NB4 (cell line): ENCODE measurements around the gene HLA-E.
"Not testable (repeated sequence)": the region's sequence is repeated elsewhere in the genome, so short reads cannot be mapped to it uniquely, and the experiment has no call there.

ENCODE experiments used
- DNase-seq: peaks from one replicate; pipeline ENCODE4 v3.0.0; 2010; ENCODE audit warnings: low read depth
- H3K4me3 ChIP-seq: one replicate; pipeline ENCODE4 v1.5.1; 2011; ENCODE audit warnings: mild to moderate bottlenecking, low read depth, low read length, moderate library complexity
- CTCF ChIP-seq: IDR thresholded peaks from one replicate; pipeline ENCODE4 v1.5.1; 2012; ENCODE audit warnings: low read depth, low read length
- MAX ChIP-seq: IDR thresholded peaks from 2 replicates; pipeline ENCODE4 v1.6.1; 2011; ENCODE audit warnings: low read depth, low read length
- MYC ChIP-seq: IDR thresholded peaks from 2 replicates; pipeline ENCODE4 v1.6.1; 2011; ENCODE audit warnings: low read depth, low read length
- POLR2A ChIP-seq: IDR thresholded peaks from 2 replicates; pipeline ENCODE4 v1.6.1; 2011; ENCODE audit warnings: mild to moderate bottlenecking; ENCODE audit not compliant: insufficient read length; ENCODE audit errors: extremely low read depth

Gene HLA-E

DNA sequence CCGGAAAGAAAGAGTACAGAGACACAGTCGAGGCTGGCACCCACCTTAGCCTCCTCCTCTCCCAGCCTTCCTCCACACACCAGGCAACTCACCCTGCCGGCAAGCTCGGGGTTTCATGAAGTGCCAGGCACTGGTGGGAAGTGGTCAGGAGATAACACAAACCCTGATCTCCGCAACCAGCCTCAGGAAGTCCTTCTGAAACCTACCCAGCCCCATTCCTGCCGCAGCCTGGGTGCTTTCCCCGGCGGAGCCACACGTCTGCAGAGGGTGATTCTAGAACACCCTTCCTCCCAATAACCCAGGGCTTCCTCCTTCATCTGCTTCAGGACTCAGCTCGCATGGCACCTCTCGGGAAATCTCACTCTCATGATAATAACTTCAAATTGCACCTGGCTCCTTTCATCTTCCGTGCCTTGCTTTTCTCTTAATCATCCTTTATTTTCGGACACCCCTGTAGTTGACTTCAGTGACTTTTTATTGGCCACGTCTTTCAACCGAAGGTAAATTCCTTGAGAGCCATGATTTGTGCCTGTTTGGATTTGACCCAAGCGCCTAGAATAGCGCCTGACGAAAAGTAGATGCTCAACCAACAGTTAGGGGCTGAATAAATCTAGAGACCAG is 8.7 kb upstream of the HLA-E start:
- H3K4me3 ChIP-seq: no peak overlapping the region
- no peak for TF ChIP-seq CTCF
- no peak for TF ChIP-seq MAX
- TF ChIP-seq MYC: no peak
- no peak for TF ChIP-seq POLR2A
- DNase-seq: peak; percentile 61

DNA sequence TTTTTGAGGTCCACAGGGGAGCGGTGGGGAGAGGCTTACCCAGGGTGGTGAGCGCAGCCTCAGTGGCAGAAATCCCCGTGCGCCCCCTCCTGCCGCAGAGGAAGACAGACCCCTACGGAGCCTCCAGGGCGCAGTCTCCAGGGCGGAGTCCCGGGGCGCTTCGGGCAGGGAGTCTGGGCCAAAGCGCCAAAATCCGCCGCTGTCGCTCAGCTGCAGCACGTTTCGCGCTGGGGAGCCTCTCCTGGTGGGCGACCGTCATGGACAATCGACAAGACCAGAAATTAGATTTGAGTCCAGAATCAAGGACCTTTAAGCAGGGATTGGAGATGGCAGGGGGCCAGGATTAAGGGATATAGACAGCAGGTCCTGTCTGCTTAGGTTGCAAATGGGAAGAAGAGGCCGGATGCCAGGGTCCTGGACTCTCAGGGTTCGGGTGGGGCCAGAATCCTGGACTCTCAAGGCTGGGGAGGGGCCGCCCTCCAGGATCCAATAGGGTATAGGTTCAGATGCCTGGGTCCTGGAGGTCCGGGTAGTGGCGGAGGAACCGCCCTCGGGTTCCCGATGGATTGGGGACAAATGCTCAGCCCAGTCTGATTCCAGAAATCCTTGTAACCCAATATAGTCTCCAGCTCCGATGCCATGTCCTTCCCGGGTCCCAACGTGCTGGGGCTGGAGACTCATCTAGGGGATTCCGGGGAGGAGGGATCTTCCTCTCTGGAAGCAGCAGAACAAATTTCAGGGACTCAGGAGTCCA is 7.9 kb upstream of the HLA-E start:
- no peak overlapping the region for H3K4me3 ChIP-seq
- TF ChIP-seq CTCF (no peak), MAX (no peak), MYC (no peak), POLR2A (no peak)
- DNase-seq: no peak

- peak; percentile 90 for TF ChIP-seq CTCF
- peak; percentile 88 for DNase-seq
- H3K4me3 ChIP-seq: not testable (repeated sequence)
Measured at GRCh38 chr6:30481965-30482644, 7.2 kb upstream of the HLA-E start.

- DNase-seq: peak; percentile 80
- H3K4me3 ChIP-seq: no peak overlapping the region
- TF ChIP-seq MAX (no peak; the same call in 1 of the 2 replicates), CTCF (peak; percentile 56), MYC (no peak), POLR2A (no peak)
Measured at GRCh38 chr6:30483677-30484279, 5.5 kb upstream of the HLA-E start.

- DNase-seq: no peak
- TF ChIP-seq POLR2A: no peak
- TF ChIP-seq CTCF: no peak
- no peak for TF ChIP-seq MYC
- TF ChIP-seq MAX: no peak
- H3K4me3 ChIP-seq: no peak overlapping the region
Measured at GRCh38 chr6:30485236-30485635, 4.1 kb upstream of the HLA-E start.
